ENCODE results near the gene KCNK6. TPM values are rescaled to one million over a fixed set of nuclear protein-coding genes. Genes with fewer than 3 reads are reported as not detected.

KCNK6 gene
- total RNA-seq, 4 donors from 2014 or later: 2.3 to 13.0 (median 4.2) TPM

DNA sequence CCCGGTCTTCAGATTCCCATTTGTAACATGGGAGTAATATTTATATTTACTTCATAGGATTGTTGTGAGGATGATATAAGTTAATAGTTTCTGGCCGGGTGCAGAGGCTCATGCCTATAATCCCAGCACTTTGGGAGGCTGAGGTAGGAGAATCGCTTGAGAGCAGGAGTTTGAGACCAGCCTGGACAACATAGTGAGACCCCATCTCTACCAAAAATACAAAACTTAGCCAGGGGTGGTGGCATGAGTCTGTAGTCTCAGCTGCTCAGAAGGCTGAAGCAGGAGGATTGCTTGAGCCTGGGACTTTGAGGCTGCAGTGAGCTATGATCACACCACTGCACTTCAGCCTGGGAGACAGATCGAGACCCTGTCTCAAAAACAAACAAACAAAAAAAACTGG lies 27.2 kb downstream of the KCNK6 start:
- Histone ChIP-seq H3K9me3 (no peaks in the 10 kb centered on the region), H3K27me3 (peaks cover 0 to 1% (median 0%) of the 10 kb centered on the region in 4 donors), H3K4me1 (no peaks in the 10 kb centered on the region), H3K27ac (replicated peaks in 1 of 4) (no peak overlapping the region), H3K36me3 (peaks cover 0 to 26% (median 4%) of the 10 kb centered on the region in 4 donors), H3K4me3 (no peak overlapping the region)
- TF ChIP-seq, protein P1, sequence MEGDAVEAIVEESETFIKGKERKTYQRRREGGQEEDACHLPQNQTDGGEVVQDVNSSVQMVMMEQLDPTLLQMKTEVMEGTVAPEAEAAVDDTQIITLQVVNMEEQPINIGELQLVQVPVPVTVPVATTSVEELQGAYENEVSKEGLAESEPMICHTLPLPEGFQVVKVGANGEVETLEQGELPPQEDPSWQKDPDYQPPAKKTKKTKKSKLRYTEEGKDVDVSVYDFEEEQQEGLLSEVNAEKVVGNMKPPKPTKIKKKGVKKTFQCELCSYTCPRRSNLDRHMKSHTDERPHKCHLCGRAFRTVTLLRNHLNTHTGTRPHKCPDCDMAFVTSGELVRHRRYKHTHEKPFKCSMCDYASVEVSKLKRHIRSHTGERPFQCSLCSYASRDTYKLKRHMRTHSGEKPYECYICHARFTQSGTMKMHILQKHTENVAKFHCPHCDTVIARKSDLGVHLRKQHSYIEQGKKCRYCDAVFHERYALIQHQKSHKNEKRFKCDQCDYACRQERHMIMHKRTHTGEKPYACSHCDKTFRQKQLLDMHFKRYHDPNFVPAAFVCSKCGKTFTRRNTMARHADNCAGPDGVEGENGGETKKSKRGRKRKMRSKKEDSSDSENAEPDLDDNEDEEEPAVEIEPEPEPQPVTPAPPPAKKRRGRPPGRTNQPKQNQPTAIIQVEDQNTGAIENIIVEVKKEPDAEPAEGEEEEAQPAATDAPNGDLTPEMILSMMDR (IDR thresholded peaks at IDR 0.05): no peak
- TF ChIP-seq POLR2AphosphoS5 (IDR thresholded peaks at IDR 0.05) (no peak), POLR2A (IDR thresholded peaks at IDR 0.05; ENCODE audit: low read depth) (no peak), EP300 (IDR thresholded peaks at IDR 0.05) (no peak)
- DNase-seq (ENCODE audit: extremely low spot score): no peak
- intact Hi-C loops (cut with DNase I): no loop called here
- 86% methylated on average over 4 of the region's 4 CpGs for WGBS

DNA sequence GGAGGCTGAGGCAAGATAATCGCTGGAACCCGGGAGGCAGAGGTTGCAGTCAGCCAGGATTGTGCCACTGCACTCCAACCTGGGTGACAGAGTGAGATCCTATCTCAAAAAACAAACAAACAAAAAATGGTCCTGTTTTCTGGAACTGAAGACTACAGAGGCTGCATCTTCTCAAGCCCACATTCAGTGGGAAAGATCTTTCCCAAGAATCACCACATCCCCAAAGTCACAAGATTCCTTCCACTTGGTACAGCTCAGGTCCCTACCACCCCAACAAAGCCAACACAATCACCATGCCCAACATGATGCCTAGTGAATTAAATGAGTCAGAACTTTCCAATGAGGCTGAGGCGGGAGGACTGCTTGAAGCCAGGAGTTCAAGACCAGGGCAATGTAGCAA lies 31.2 kb downstream of the KCNK6 start:
- intact Hi-C loops (cut with DNase I): no loop called here
- no peaks in the 10 kb centered on the region for H3K4me1 ChIP-seq
- H3K36me3 ChIP-seq: peaks cover 0 to 6% (median 0%) of the 10 kb centered on the region in 4 donors
- H3K27me3 ChIP-seq: peaks cover 0 to 22% (median 0%) of the 10 kb centered on the region in 4 donors
- no peak overlapping the region for H3K4me3 ChIP-seq
- H3K27ac ChIP-seq (replicated peaks in 1 of 4): no peak overlapping the region
- 71% methylated on average over 3 of the region's 3 CpGs for WGBS
- DNase-seq (ENCODE audit: extremely low spot score): no peak
- no peak for TF ChIP-seq EP300 (IDR thresholded peaks at IDR 0.05)
- no peaks in the 10 kb centered on the region for H3K9me3 ChIP-seq

DNA sequence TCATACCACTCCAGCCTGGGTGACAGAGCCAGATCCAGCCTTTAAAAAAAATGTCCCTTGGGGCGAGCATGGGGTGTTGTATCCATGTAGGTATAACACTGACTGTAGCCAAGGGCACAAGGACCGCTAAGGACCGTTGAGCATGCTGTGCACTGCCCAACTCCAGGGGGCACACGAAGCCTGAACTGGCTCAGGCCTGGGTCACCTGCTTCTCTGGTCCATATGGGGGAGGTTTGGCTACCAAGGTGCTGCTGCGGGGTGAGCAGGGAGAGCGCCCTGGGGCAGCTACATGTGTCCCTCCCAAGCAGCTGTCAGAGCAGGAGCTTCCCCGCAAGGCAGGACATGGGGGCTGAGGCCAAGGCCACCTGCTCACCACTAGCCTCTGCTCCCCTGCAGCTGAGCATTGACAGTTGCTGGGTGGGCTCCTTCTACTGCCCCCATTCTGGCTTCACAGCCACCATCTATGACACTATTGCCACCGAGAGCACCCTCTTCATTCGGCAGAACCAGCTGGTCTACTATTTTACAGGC lies 32.3 kb downstream of the KCNK6 start:
- Histone ChIP-seq H3K4me1 (no peaks in the 10 kb centered on the region), H3K4me3 (no peak overlapping the region), H3K27me3 (peaks cover 0 to 32% (median 0%) of the 10 kb centered on the region in 4 donors), H3K27ac (replicated peaks in 1 of 4) (no peak overlapping the region), H3K9me3 (no peaks in the 10 kb centered on the region), H3K36me3 (no peaks in the 10 kb centered on the region)
- intact Hi-C loops (cut with DNase I): no loop called here
- DNase-seq (ENCODE audit: extremely low spot score): no peak
- 74% methylated on average over 9 of the region's 9 CpGs for WGBS
- no peak for TF ChIP-seq EP300 (IDR thresholded peaks at IDR 0.05)
- no peak for TF ChIP-seq POLR2A (IDR thresholded peaks at IDR 0.05; ENCODE audit: low read depth)
- TF ChIP-seq, protein P1 (IDR thresholded peaks at IDR 0.05): no peak
- no peak for TF ChIP-seq POLR2AphosphoS5 (IDR thresholded peaks at IDR 0.05)

DNA sequence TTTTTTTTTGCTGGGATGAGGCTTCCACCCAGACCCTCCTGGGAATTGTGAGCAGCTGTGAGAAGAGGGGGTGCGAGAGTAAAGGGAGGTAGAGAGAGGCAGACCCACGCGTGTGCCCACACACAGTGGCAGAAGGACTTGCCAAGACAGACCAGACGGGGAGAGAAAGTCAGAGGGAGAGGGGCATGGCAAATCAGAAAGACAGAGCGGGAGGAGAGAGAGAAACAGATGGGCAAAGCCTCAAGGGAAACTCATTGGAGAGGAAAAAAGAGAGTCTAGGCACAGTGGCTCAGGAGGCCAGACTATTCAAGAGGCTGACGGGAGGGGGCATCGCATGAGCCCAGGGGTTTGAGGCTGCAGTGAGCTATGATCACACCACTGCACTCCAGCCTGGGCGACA lies 33.0 kb downstream of the KCNK6 start:
- Histone ChIP-seq H3K27ac (replicated peaks in 1 of 4) (no peak overlapping the region), H3K27me3 (peaks cover 0 to 38% (median 0%) of the 10 kb centered on the region in 4 donors), H3K4me3 (no peak overlapping the region), H3K4me1 (no peaks in the 10 kb centered on the region), H3K36me3 (no peaks in the 10 kb centered on the region), H3K9me3 (no peaks in the 10 kb centered on the region)
- TF ChIP-seq POLR2AphosphoS5 (IDR thresholded peaks at IDR 0.05) (no peak), EP300 (IDR thresholded peaks at IDR 0.05) (no peak), POLR2A (IDR thresholded peaks at IDR 0.05; ENCODE audit: low read depth) (no peak)
- TF ChIP-seq, protein P1 (IDR thresholded peaks at IDR 0.05): no peak
- intact Hi-C loops (cut with DNase I): no loop called here
- 65% methylated on average over 8 of the region's 8 CpGs for WGBS
- DNase-seq (ENCODE audit: extremely low spot score): no peak

DNA sequence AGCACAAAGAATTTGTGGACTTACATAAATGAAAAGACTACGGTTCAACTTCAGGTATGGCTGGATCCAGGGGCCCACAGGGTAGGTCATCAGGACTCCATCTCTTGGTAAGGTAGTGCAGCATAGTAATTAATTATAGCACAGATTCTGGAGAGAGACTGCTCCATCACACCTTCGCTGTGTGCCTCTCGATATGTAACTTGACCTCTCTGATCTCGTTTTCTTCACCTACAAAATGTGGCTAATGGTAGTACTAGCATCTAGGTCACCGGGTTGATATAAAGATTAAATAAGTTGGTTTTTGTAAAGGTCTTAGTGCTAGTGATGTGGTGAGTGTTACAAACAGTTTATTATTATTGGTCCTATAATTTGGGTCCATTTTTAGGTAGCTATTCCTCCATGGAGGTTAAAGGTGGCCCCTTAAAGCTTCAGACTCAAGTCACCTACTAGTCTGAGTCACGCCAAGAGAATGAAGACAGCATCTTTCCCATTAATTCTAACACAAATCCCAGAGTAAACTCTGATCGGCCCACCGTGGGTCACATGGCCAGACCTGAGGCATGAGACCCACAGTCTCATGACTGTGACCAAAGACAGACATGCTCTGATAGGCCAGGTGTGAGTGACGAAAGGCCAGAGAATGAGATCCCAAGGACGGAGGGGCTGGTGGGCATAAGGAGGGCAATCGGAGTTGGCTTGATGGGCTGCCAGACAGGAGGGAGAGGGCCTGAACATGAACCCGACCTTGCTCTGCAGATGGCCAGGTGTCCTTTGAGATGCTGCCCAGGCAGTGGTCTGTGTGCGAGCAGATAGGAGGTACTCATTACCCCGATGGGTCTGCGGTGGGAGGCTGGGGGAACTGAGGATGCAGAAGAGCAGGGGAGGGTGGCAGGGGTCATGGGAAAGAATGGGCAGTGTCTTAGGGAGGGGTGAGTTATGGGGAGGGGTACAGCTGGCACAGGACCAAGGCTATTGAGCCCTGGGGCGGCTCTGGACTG lies 36.4 kb downstream of the KCNK6 start:
- TF ChIP-seq POLR2A (IDR thresholded peaks at IDR 0.05; ENCODE audit: low read depth) (no peak), POLR2AphosphoS5 (IDR thresholded peaks at IDR 0.05) (no peak), EP300 (IDR thresholded peaks at IDR 0.05) (no peak)
- TF ChIP-seq, protein P1 (IDR thresholded peaks at IDR 0.05): no peak
- 82% methylated on average over 16 of the region's 16 CpGs for WGBS
- no peaks in the 10 kb centered on the region for H3K9me3 ChIP-seq
- H3K4me1 ChIP-seq: peaks cover 0 to under 1% (median under 1%) of the 10 kb centered on the region in 4 donors
- H3K4me3 ChIP-seq: no peak overlapping the region
- intact Hi-C loops (cut with DNase I): no loop called here
- no peak overlapping the region for H3K27ac ChIP-seq (replicated peaks in 1 of 4)
- peaks cover 0 to 72% (median 6%) of the 10 kb centered on the region in 4 donors for H3K27me3 ChIP-seq
- no peak for DNase-seq (ENCODE audit: extremely low spot score)
- H3K36me3 ChIP-seq: no peaks in the 10 kb centered on the region
